HG02798 (cell line): Measurements from ENCODE around the gene RMND5B.

Experiments
- ATAC-seq: cut with Tn5 transposase; IDR thresholded peaks from one replicate; pipeline ENCODE4 v1.9.1; 2021; ENCODE audit warnings: mild to moderate bottlenecking; ENCODE audit not compliant: unreplicated experiment, poor library complexity

The RMND5B gene

DNA sequence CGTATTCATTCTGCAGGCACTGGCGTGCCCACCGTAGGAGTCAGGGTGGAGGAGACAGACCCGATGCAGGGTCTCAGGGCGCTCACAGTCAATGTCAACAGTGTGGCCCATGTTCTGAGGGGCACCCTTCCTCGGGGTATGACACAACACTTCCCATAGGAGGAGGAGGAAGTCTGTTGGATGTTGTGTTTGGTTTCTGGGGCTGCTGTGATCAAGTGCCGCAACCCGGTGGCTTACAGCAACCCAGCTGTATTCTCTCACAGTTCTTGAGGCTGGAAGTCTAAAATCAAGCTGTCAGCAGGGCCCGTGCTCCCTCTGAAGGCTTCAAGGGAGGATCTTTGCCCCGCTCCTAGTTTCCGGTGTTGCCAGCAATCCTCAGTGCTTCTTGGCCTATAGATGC lies 67.9 kb downstream of the RMND5B start:
- no peak for ATAC-seq

DNA sequence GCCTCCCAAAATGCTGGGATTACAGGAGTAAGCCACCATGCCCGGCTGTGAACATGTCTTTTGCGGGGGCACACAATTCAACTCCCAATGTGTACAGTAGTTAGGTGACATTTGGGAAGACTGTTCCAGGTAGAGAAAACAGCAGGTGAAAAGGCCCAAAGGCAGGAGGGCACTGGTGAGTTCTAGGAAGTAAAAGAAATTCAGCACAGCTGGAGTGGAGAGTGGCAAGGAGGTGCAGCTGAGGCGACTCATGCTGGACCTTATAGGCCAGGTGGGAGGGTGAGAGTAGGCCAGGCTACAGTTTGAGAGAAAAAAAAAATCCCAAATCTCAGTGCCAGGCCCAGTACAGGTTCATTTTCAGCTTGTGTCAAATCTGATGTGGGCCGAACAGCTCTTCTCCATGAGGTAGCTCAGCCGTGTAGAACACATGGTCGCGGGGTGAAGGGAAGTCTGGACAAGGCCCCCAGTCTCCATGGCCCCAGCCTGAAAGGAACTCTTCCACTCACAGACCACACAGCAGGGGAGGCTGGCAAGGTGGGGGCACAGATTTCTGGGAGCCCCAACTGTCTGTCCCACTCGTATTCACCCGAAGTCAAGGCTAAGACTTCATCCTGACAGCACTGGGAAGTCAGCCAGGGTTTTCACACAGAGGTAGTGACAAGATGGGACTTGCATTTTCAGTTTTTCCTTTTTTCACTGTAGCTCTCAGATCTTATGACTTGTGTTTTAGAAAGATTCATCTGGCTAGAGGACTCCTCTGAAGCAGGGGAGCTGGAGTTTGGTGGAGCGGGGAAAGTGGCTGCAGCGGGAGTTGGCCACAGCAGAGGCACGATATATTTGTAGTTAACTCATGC lies 69.0 kb downstream of the RMND5B start:
- no peak for ATAC-seq
